HEK293 (cell line): ENCODE measurements around the gene LYPLA2.

Source experiments
- BCL11B ChIP-seq: fragments of 450-650 bp; formaldehyde crosslinking; IDR thresholded peaks from 2 replicates; pipeline ENCODE4 v1.5.1; 2016; ENCODE audit warnings: low read depth, missing biosample characterization, missing genetic modification characterization
- FEZF1 ChIP-seq: fragments of 450-650 bp; formaldehyde crosslinking; IDR thresholded peaks from 2 replicates; pipeline ENCODE4 v1.5.1; 2016; ENCODE audit warnings: missing biosample characterization, missing genetic modification characterization
- PRDM10 ChIP-seq: fragments of 450-650 bp; formaldehyde crosslinking; IDR thresholded peaks from 2 replicates; pipeline ENCODE4 v1.5.1; 2016; ENCODE audit warnings: missing biosample characterization, missing genetic modification characterization
- PRDM4 ChIP-seq: fragments of 450-650 bp; formaldehyde crosslinking; IDR thresholded peaks from 2 replicates; pipeline ENCODE4 v1.5.1; 2017; ENCODE audit warnings: missing biosample characterization, missing genetic modification characterization
- SCRT1 ChIP-seq: fragments of 450-650 bp; formaldehyde crosslinking; IDR thresholded peaks from 2 replicates; pipeline ENCODE4 v1.5.1; 2016; ENCODE audit warnings: missing biosample characterization, missing genetic modification characterization, borderline replicate concordance
- SCRT2 ChIP-seq: fragments of 450-650 bp; formaldehyde crosslinking; IDR thresholded peaks from 2 replicates; pipeline ENCODE4 v1.5.1; 2016; ENCODE audit warnings: missing biosample characterization, missing genetic modification characterization
- WT1 ChIP-seq: fragments of 450-650 bp; formaldehyde crosslinking; IDR thresholded peaks from 2 replicates; pipeline ENCODE4 v1.5.1; 2016; ENCODE audit warnings: missing biosample characterization, missing genetic modification characterization
- ZBTB49 ChIP-seq: fragments of 450-650 bp; formaldehyde crosslinking; IDR thresholded peaks from 2 replicates; pipeline ENCODE4 v1.5.1; 2016; ENCODE audit warnings: missing biosample characterization, missing genetic modification characterization, low read depth
- ZNF140 ChIP-seq: fragments of 450-650 bp; formaldehyde crosslinking; IDR thresholded peaks from 2 replicates; pipeline ENCODE4 v1.5.1; 2016; ENCODE audit warnings: missing biosample characterization, missing genetic modification characterization
- ZNF157 ChIP-seq: fragments of 450-650 bp; formaldehyde crosslinking; IDR thresholded peaks from 2 replicates; pipeline ENCODE4 v1.5.1; 2016; ENCODE audit warnings: missing biosample characterization, missing genetic modification characterization
- ZNF23 ChIP-seq: fragments of 450-650 bp; formaldehyde crosslinking; IDR thresholded peaks from 2 replicates; pipeline ENCODE4 v1.5.1; 2016; ENCODE audit warnings: missing biosample characterization, missing genetic modification characterization, borderline replicate concordance
- ZNF24 ChIP-seq: fragments of 450-650 bp; formaldehyde crosslinking; IDR thresholded peaks from 2 replicates; pipeline ENCODE4 v1.5.1; 2016; ENCODE audit warnings: missing biosample characterization, missing genetic modification characterization
- ZNF37A ChIP-seq: fragments of 450-650 bp; IDR thresholded peaks from 2 replicates; pipeline ENCODE4 v1.5.1; 2018; ENCODE audit warnings: missing biosample characterization, missing genetic modification characterization
- ZNF394 ChIP-seq: fragments of 450-650 bp; formaldehyde crosslinking; IDR thresholded peaks from 2 replicates; pipeline ENCODE4 v1.5.1; 2016; ENCODE audit warnings: missing biosample characterization, missing genetic modification characterization, mild to moderate bottlenecking, moderate library complexity, borderline replicate concordance
- ZNF404 ChIP-seq: fragments of 450-650 bp; formaldehyde crosslinking; IDR thresholded peaks from 2 replicates; pipeline ENCODE4 v1.5.1; 2017; ENCODE audit warnings: missing biosample characterization, missing genetic modification characterization
- ZNF473 ChIP-seq: fragments of 450-650 bp; formaldehyde crosslinking; IDR thresholded peaks from 2 replicates; pipeline ENCODE4 v1.5.1; 2017; ENCODE audit warnings: missing biosample characterization, missing genetic modification characterization
- ZNF510 ChIP-seq: fragments of 450-650 bp; formaldehyde crosslinking; IDR thresholded peaks from 2 replicates; pipeline ENCODE4 v1.5.1; 2018; ENCODE audit warnings: mild to moderate bottlenecking, missing genetic modification characterization, missing biosample characterization; ENCODE audit not compliant: insufficient replicate concordance
- ZNF555 ChIP-seq: fragments of 450-650 bp; formaldehyde crosslinking; conservative IDR thresholded peaks from 2 replicates; pipeline ENCODE4 v1.5.1; 2017; ENCODE audit warnings: missing biosample characterization, mild to moderate bottlenecking, missing genetic modification characterization, inconsistent platforms
- ZNF626 ChIP-seq: fragments of 450-650 bp; sonication (Bioruptor Pico); formaldehyde crosslinking; IDR thresholded peaks from 2 replicates; pipeline ENCODE4 v1.5.1; 2018; ENCODE audit warnings: missing biosample characterization, missing genetic modification characterization, inconsistent platforms
- ZNF677 ChIP-seq: fragments of 450-650 bp; IDR thresholded peaks from 2 replicates; pipeline ENCODE4 v1.5.0; 2018; ENCODE audit warnings: missing biosample characterization, mild to moderate bottlenecking, missing genetic modification characterization, moderate library complexity
- ZNF747 ChIP-seq: fragments of 450-650 bp; formaldehyde crosslinking; IDR thresholded peaks from 2 replicates; pipeline ENCODE4 v1.5.1; 2016; ENCODE audit warnings: missing biosample characterization, missing genetic modification characterization
- ZNF791 ChIP-seq: fragments of 450-650 bp; formaldehyde crosslinking; IDR thresholded peaks from 2 replicates; pipeline ENCODE4 v1.5.1; 2016; ENCODE audit warnings: missing biosample characterization, missing genetic modification characterization
- TF ChIP-seq, protein P1 (sequence below): fragments of 450-650 bp; formaldehyde crosslinking; IDR thresholded peaks from 2 replicates; pipeline ENCODE4 v1.5.1; 2016; ENCODE audit warnings: missing biosample characterization, missing genetic modification characterization
- TF ChIP-seq, protein P2 (sequence below): fragments of 450-650 bp; formaldehyde crosslinking; IDR thresholded peaks from 2 replicates; pipeline ENCODE4 v1.5.1; 2016; ENCODE audit warnings: missing biosample characterization, missing genetic modification characterization, borderline replicate concordance
- TF ChIP-seq, protein P3 (sequence below): fragments of 450-650 bp; formaldehyde crosslinking; IDR thresholded peaks from 2 replicates; pipeline ENCODE4 v1.5.1; 2016; ENCODE audit warnings: missing biosample characterization, missing genetic modification characterization, low read depth

Gene LYPLA2

DNA sequence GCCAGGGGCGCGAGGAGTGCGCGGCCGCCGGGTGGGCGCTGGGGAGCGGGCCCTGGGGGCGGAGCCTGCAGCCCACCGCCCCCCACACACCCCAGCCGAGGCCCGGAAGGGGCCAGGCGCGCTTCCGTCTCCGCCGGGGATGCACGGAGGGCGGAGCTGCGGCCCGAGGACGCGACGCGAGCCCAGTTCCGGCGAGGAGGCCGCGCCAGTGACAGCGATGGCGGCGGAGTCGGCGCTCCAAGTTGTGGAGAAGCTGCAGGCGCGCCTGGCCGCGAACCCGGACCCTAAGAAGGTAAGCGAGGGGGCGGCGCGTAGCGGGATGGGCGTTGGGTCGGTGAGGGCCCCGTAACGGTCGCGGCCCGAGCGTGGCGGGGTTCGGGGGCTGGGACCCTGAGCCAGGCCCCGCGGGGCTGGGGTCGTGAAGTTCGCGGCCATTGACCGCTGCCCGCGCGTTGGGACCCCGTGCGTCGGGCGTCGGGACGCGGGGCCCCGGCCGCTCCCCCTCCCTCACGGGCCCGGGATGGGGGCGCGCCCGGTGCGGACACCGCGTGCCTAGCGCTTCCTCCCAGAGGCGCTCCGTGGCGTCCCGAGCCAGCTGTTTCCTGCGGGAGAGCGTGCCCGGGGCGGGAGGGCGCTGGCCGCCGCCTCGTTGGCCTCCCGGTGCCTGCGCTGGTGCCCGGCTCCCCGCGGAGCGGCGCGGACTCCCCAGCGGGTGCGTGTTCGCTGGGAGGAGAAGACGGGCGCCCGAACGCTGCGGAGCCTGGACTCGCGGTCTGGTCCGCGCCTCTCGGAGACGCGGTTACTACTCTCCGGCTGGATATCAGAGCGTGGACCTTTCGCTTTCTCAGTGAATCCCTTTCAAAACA, 47.4 kb upstream of the LYPLA2 start, which contains the start of gene ELOA (continued):
- TF ChIP-seq, protein P1, sequence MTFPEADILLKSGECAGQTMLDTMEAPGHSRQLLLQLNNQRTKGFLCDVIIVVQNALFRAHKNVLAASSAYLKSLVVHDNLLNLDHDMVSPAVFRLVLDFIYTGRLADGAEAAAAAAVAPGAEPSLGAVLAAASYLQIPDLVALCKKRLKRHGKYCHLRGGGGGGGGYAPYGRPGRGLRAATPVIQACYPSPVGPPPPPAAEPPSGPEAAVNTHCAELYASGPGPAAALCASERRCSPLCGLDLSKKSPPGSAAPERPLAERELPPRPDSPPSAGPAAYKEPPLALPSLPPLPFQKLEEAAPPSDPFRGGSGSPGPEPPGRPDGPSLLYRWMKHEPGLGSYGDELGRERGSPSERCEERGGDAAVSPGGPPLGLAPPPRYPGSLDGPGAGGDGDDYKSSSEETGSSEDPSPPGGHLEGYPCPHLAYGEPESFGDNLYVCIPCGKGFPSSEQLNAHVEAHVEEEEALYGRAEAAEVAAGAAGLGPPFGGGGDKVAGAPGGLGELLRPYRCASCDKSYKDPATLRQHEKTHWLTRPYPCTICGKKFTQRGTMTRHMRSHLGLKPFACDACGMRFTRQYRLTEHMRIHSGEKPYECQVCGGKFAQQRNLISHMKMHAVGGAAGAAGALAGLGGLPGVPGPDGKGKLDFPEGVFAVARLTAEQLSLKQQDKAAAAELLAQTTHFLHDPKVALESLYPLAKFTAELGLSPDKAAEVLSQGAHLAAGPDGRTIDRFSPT (tag by site-specific recombination) = no peak
- no peak for TF ChIP-seq ZBTB49 (tag by site-specific recombination)
- TF ChIP-seq PRDM4 (tag by site-specific recombination) = no peak
- no peak for TF ChIP-seq PRDM10 (tag by site-specific recombination)
- peak; percentile 12; the same call in 1 of the 2 replicates for TF ChIP-seq ZNF677 (tag by site-specific recombination)
- TF ChIP-seq ZNF157 (tag by site-specific recombination) = no peak
- no peak for TF ChIP-seq ZNF555 (tag by site-specific recombination)
- no peak for TF ChIP-seq ZNF791 (tag by site-specific recombination)
- TF ChIP-seq ZNF394 (tag by site-specific recombination) = peak; percentile 67; the same call in 1 of the 2 replicates
- no peak for TF ChIP-seq ZNF404
- TF ChIP-seq ZNF473 = no peak
- TF ChIP-seq, protein P2, sequence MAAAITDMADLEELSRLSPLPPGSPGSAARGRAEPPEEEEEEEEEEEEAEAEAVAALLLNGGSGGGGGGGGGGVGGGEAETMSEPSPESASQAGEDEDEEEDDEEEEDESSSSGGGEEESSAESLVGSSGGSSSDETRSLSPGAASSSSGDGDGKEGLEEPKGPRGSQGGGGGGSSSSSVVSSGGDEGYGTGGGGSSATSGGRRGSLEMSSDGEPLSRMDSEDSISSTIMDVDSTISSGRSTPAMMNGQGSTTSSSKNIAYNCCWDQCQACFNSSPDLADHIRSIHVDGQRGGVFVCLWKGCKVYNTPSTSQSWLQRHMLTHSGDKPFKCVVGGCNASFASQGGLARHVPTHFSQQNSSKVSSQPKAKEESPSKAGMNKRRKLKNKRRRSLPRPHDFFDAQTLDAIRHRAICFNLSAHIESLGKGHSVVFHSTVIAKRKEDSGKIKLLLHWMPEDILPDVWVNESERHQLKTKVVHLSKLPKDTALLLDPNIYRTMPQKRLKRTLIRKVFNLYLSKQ (tag by site-specific recombination) = no peak
- no peak for TF ChIP-seq ZNF23 (tag by site-specific recombination)
- no peak for TF ChIP-seq FEZF1
- no peak for TF ChIP-seq SCRT1 (tag by site-specific recombination)
- peak; percentile 25; the same call in 1 of the 2 replicates for TF ChIP-seq ZNF24
- no peak for TF ChIP-seq ZNF140 (tag by site-specific recombination)
- TF ChIP-seq ZNF626 (tag by site-specific recombination) = no peak
- no peak for TF ChIP-seq SCRT2 (tag by site-specific recombination)
- no peak for TF ChIP-seq ZNF747 (tag by site-specific recombination)
- TF ChIP-seq ZNF37A (tag by site-specific recombination) = no peak
- TF ChIP-seq, protein P3, sequence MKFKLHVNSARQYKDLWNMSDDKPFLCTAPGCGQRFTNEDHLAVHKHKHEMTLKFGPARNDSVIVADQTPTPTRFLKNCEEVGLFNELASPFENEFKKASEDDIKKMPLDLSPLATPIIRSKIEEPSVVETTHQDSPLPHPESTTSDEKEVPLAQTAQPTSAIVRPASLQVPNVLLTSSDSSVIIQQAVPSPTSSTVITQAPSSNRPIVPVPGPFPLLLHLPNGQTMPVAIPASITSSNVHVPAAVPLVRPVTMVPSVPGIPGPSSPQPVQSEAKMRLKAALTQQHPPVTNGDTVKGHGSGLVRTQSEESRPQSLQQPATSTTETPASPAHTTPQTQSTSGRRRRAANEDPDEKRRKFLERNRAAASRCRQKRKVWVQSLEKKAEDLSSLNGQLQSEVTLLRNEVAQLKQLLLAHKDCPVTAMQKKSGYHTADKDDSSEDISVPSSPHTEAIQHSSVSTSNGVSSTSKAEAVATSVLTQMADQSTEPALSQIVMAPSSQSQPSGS (tag by site-specific recombination) = no peak
- no peak for TF ChIP-seq WT1 (tag by site-specific recombination)
- no peak for TF ChIP-seq ZNF510 (tag by site-specific recombination)
- peak; percentile 19; the same call in 1 of the 2 replicates for TF ChIP-seq BCL11B (tag by site-specific recombination)
